HG03432 (cell line): ENCODE measurements around the gene PHACTR2.

Source experiments
- ATAC-seq: cut with Tn5 transposase; IDR thresholded peaks from one replicate; pipeline ENCODE4 v1.9.1; 2021; ENCODE audit warnings: mild to moderate bottlenecking, moderate library complexity; ENCODE audit not compliant: unreplicated experiment

Gene PHACTR2

GRCh38 chr6:143803769-143804568 is 126.2 kb downstream of the PHACTR2 start:
- ATAC-seq = no peak

- no peak for ATAC-seq
Observed at GRCh38 chr6:143804835-143805239, 127.1 kb downstream of the PHACTR2 start.

- ATAC-seq = no peak
Observed at GRCh38 chr6:143806282-143807102, 128.7 kb downstream of the PHACTR2 start.

GRCh38 chr6:143807103-143807772 is 129.5 kb downstream of the PHACTR2 start:
- no peak for ATAC-seq

GRCh38 chr6:143810745-143811144 is 133.0 kb downstream of the PHACTR2 start:
- ATAC-seq = no peak

- no peak for ATAC-seq
Observed at GRCh38 chr6:143811501-143812157, 133.9 kb downstream of the PHACTR2 start.

- no peak for ATAC-seq
Observed at GRCh38 chr6:143817621-143818020, 139.9 kb downstream of the PHACTR2 start.

- ATAC-seq = no peak
Observed at GRCh38 chr6:143821359-143821758, 143.6 kb downstream of the PHACTR2 start.

- ATAC-seq = no peak
Observed at GRCh38 chr6:143822584-143823024, 144.8 kb downstream of the PHACTR2 start.

GRCh38 chr6:143823548-143823947 is 145.8 kb downstream of the PHACTR2 start:
- ATAC-seq = no peak

GRCh38 chr6:143828572-143828971 is 150.8 kb downstream of the PHACTR2 start:
- ATAC-seq = no peak

- ATAC-seq = no peak
Observed at GRCh38 chr6:143836150-143836549, 158.4 kb downstream of the PHACTR2 start.

- no peak for ATAC-seq
Observed at GRCh38 chr6:143838395-143838794, 160.6 kb downstream of the PHACTR2 start.

GRCh38 chr6:143839196-143839595 is 161.4 kb downstream of the PHACTR2 start:
- no peak for ATAC-seq

- ATAC-seq = no peak
Observed at GRCh38 chr6:143840595-143841265, 163.0 kb downstream of the PHACTR2 start.

GRCh38 chr6:143842461-143842901 is 164.7 kb downstream of the PHACTR2 start:
- no peak for ATAC-seq

GRCh38 chr6:143842902-143843676 is 165.3 kb downstream of the PHACTR2 start, which contains the start of gene LTV1:
Gene LTV1 (plus strand): TSS chr6:143843338. CDS start chr6:143843478, 140 bp downstream.
- ATAC-seq = peak; percentile 100

- ATAC-seq = peak; percentile 8
Observed at GRCh38 chr6:143843677-143843999, 165.9 kb downstream of the PHACTR2 start.

- no peak for ATAC-seq
Observed at GRCh38 chr6:143844006-143844405, 166.2 kb downstream of the PHACTR2 start.
